ENCODE data around the gene USH1C.

DNA sequence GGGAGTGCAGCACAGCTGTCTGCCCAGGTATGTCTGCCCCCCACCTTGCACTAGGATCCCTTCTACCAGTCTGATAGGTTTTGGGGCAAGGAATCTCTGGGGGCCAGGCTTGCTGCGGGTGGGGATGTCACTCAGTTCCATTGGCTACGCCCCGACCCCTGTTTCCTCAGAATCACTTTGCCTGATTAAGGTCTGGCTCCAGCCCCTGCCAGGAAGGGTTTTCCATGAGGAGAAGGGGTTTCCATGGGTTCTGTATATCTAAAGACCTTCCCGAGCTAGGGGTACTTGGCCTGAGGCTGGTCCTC is 16.8 kb upstream of the USH1C start:
- no peak for TF ChIP-seq CTCF (IDR thresholded peaks at IDR 0.05)
- no peak for TF ChIP-seq POLR2A (IDR thresholded peaks at IDR 0.05)

Data from testis (tissue), 2 donors.